Measurements from ENCODE around the gene SYAP1. TPM values are rescaled to one million over a fixed set of nuclear protein-coding genes. Genes with fewer than 3 reads are reported as not detected.
A peak's percentile ranks its signal among the peaks of the same experiment; 100 is the strongest.
"Not testable (repeated sequence)": the region's sequence is repeated elsewhere in the genome, so short reads cannot be mapped to it uniquely, and the experiment has no call there.

SYAP1 gene
- total RNA-seq, result 22.4 and 30.4 TPM in 2 replicates

- DNase-seq (ENCODE audit: low read depth in 2 of 2), result peak; percentile 94 to 96
Measured at GRCh38 chrX:16719334-16720084, at the start of gene SYAP1. SYAP1 (plus strand) TSS chrX:16719612; CDS start chrX:16719725, 113 bp downstream.

- peak; percentile 51 to 66 for DNase-seq (ENCODE audit: low read depth in 2 of 2)
Measured at GRCh38 chrX:16671005-16671404, 48.4 kb upstream of the SYAP1 start.

- no peak for DNase-seq (ENCODE audit: low read depth in 2 of 2)
Measured at GRCh38 chrX:16678689-16679088, 40.7 kb upstream of the SYAP1 start.

DNA sequence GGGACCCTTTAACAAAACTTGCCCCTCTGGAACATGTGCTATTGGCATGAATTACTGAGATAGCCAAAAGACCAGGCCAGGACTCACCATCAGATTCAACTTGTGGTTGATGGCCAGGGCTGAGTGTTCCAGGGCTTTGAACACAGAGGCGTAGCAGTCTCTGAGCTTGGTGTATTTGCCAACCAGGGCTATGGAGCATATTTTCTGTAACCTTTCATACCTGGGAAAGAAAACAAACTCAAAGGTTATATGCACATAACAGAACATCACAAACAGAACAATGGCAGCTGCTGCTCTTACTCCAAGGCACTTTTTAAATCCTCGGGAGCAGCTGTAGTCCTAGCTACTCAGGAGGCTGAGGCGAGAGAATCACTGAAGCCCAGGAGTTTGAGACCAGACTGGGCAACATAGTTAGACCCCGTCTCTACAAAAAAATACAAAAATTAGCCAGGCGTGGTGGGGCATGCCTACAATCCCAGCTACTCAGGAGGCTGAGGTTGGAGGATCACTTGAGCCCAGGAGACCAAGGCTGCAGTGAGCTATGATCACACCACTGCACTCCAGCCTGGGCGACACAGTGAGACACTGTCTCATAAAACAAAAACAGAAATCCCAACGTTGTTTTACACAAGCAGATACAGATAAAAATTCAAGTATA lies 36.3 kb upstream of the SYAP1 start:
- DNase-seq (ENCODE audit: low read depth in 2 of 2), result no peak

DNA sequence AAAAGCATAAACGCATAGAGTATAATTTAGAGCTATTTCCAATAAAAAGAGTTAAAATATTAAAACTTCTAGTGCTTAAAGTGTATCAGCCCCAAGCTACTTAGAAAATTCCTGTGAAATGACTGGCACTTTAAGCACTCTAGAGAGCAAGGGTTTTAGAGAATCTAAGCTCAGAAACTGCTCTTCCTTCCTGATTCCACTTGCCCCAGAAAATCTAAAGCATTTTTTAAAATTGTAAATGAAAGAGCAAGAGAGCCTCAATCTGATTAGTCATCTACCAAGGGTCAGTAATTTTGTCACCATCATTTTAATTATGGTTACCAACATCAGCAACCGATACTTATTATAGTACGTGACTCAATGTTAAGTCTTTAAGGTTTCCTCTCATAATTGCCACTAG lies 31.9 kb upstream of the SYAP1 start:
- DNase-seq (ENCODE audit: low read depth in 2 of 2), result no peak

DNA sequence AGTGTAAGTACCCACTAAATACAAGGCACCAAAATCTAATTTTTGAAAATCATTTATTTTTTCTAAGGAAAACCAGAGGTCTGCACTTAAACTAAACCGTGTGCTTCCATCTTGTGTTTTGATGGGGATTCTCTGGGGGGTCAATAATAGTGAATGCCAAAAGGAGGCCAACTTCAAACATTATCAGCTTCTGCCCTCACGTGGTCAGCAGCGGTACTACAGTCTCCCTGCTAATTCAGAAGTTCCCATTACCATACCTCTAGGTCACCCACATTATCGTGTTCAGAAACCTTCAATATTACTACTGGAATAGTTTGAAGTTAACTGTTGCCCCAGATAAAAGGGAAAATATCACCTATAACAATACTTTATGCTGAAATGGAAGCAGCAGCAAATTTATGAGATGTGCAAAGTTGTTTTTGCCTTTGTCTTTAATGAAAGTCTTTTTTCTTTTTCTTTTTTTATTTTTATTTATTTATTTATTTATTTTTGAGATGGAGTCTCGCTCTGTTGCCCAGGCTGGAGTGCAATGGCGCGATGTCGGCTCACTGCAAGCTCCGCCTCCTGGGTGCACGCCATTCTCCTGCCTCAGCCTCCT lies 24.2 kb upstream of the SYAP1 start:
- peak; percentile 42 to 48 for DNase-seq (ENCODE audit: low read depth in 2 of 2)

- no peak for DNase-seq (ENCODE audit: low read depth in 2 of 2)
Measured at GRCh38 chrX:16696956-16697355, 22.5 kb upstream of the SYAP1 start.

GRCh38 chrX:16699389-16699788 lies 20.0 kb upstream of the SYAP1 start:
- DNase-seq (ENCODE audit: low read depth in 2 of 2), result no peak

DNA sequence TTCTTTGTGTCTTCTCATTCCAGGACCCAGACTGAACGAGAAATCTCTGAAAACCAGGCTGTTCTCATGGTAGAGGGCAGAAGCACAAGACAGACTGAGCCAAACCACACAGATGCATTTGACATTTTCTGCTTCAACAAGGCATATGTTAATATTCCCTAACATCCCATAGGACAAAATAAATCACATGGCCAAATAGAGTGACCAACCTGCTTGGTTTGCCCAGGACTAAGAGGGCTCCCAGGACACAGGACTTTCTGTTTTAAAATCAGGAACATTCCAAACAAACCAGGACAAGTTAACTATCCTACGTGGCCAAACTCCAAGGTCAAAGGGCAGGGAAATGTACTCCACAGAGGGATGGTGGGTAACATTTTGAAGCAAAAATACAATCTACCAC lies 18.7 kb upstream of the SYAP1 start:
- no peak for DNase-seq (ENCODE audit: low read depth in 2 of 2)

DNA sequence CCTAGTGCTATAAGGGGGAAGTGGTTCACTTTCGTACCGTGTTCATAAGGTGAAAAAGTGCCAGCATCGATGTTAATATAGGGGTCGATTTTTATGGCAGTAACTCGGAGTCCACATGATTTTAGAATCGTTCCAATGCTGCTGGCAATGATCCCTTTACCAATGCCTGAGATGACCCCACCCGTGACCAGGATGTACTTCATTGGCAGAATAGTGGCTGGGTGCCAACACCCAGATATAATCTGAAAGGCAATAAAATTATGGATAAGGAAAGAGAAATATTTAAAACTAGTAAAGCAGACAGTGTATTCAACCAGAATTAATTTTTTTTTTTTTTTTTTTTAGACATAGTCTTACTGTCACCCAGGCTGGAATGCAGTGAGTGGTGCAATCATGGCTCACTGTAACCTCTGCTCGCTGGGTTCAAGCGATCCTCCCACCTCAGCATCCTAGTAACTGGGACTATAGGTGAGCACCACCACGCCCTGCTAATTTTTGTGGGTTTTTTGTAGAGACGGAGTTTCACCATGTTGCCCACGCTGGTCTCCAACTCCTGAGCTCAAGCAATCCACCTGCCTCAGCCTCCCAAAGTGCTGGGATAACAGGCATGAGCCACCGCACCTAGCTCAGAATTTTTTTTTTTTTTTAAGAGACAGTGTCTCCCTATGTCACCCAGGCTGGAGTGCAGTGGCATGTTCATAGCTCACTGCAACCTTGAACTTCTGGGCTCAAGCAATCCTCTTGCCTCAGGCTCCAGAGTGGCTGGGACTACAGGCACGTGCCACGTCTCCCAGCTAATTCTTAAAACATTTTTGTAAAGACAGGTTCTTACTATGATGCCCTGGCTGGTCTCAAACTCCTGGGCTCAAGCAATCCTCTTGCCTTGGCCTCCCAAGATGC lies 16.5 kb upstream of the SYAP1 start:
- DNase-seq (ENCODE audit: low read depth in 2 of 2), result no peak

DNA sequence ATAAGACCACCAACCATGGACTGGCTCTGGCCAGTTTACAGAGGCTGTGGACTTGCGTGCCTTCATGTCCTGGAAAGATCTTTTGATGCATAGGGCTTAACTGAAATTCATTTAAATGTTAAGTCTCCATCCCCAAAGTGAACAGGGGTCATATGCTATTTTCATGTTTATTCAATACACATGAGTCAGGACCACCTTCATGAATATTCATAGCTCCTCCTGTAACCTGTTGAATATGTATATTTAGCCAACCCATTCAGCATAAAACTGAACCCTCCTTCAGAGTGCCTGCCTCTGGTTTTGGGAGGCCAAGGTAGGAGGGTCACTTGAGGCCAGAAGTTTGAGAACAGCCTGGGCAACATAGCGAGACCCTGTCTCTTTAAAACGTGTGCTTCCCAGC lies 14.0 kb upstream of the SYAP1 start:
- no peak for DNase-seq (ENCODE audit: low read depth in 2 of 2)

- no peak for DNase-seq (ENCODE audit: low read depth in 2 of 2)
Measured at GRCh38 chrX:16708016-16708415, 11.4 kb upstream of the SYAP1 start.

DNA sequence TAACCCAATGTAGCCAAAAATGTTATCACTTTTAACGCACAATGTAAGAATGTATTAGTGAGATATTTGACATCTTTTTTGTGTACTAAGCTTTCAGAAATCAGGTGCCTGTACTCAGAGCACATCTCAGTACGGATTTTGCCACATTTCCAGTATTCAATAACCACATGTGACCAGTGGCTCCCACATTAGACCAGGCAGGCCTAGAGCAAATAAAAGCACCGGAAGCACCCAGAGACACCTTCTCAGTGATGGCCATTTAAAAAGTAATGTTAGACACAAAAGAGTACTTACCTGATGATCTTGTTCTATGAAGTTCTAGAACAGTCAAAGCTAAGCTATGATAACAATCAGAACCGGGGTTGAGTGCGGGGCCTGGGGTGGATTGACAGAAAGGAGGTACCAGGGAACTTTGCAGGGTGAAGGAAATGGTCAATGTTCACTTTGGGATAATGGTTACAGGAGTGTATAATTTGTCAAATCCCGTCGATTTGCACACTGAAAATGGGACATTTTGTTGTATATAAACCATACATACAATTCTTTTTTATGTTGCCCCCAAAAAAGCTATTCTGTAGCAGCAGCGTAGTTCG lies 8.1 kb upstream of the SYAP1 start:
- DNase-seq (ENCODE audit: low read depth in 2 of 2), result no peak

- no peak for DNase-seq (ENCODE audit: low read depth in 2 of 2)
Measured at GRCh38 chrX:16711893-16712547, 7.4 kb upstream of the SYAP1 start.

GRCh38 chrX:16712548-16713155 lies 6.8 kb upstream of the SYAP1 start, which contains the start of gene CTPS2:
CTPS2 (minus strand) TSS chrX:16712669; CDS start chrX:16702902, 9,767 bp downstream.
- DNase-seq (ENCODE audit: low read depth in 2 of 2), result peak; percentile 10 to 42

- DNase-seq (ENCODE audit: low read depth in 2 of 2), result no peak
Measured at GRCh38 chrX:16714504-16714903, 4.9 kb upstream of the SYAP1 start.

- not testable (repeated sequence) for DNase-seq (ENCODE audit: low read depth in 2 of 2)
Measured at GRCh38 chrX:16715638-16716037, 3.8 kb upstream of the SYAP1 start.

- not testable (repeated sequence) for DNase-seq (ENCODE audit: low read depth in 2 of 2)
Measured at GRCh38 chrX:16716451-16716850, 3.0 kb upstream of the SYAP1 start.

- no peak for DNase-seq (ENCODE audit: low read depth in 2 of 2)
Measured at GRCh38 chrX:16718824-16719333, 533 bp upstream of the SYAP1 start.

DNA sequence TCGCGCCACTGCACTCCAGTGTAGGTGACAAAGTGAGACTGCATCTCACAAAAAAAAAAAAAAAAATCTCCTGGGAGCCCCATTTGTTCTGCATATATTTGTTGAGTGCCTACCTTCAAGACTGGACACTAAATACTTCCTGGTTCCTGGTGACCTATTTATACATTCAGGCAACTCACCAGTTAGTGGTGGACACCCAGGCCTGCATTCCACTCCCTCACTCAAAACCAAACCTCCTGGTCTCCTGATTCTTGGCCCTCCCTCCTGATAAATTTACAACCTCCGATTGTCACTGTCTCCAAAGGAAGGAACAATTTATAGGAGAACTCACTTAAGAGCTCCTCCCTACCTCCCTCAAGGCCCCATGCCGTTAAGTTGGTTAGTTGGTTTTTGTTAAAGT lies 3.1 kb downstream of the SYAP1 start:
- DNase-seq (ENCODE audit: low read depth in 2 of 2), result no peak
